ENCODE results near the gene BCDIN3D. TPM values are rescaled to one million over a fixed set of nuclear protein-coding genes. Genes with fewer than 3 reads are reported as not detected.

Gene BCDIN3D, protein sequence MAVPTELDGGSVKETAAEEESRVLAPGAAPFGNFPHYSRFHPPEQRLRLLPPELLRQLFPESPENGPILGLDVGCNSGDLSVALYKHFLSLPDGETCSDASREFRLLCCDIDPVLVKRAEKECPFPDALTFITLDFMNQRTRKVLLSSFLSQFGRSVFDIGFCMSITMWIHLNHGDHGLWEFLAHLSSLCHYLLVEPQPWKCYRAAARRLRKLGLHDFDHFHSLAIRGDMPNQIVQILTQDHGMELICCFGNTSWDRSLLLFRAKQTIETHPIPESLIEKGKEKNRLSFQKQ
- total RNA-seq: 1 to 10 TPM; 1.7 to 3.9 (median 2.4) TPM
- polyA plus RNA-seq: 1 to 10 TPM; 1.6 to 2.2 TPM
- long read RNA-seq, donor 1, partial matches to known transcripts: 0 of 6 reads
- long read RNA-seq, donor 1, other reads (novel, unspliced or antisense): 2 of 6 reads
- long read RNA-seq, donor 2, transcript BCDIN3D-201 (2 exons, 3,253 nt): major isoform, 10 of 11 reads
- long read RNA-seq, donor 2, partial matches to known transcripts: 0 of 11 reads
- long read RNA-seq, donor 2, other reads (novel, unspliced or antisense): 1 of 11 reads
- long read RNA-seq, donor 3: 0 reads

DNA sequence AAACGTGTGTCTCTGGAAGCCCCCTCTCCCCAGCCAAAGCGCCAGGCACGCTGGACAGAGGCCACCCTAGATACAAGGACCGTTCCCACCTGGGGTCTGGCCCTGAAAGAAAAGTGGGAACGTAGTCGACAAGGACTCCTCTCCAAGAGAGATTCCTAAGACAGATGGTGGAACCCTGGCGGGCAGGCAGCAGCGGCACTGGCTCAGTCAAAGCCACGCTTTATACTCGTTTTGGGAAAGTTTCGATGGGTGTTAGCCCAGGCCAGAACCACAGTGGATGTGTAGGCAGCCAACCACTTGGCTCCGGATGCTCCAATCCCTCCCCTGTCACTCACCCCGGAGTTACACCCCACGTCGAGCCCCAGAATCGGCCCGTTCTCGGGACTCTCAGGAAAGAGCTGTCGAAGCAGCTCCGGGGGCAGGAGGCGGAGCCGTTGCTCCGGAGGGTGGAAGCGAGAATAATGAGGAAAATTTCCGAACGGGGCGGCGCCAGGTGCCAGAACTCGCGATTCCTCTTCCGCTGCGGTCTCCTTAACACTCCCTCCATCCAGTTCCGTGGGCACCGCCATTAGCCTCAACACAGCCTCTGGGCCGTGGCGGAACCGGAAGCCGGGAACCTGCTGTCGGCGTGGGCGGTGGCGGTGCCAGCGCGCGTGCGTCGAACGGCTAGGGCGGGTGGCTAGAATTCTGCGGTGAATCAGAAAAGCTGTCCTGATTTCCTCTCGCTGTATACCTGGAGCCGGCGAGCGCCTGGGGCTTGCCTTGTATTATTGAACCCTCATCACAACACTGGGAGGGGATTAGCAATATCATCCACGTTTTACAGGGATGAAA, at the start of gene BCDIN3D:
Gene BCDIN3D, minus strand, starts transcription at position 588 of the 834 bp plus-strand sequence. Its CDS starts 19 bp downstream, at position 569.
- Histone ChIP-seq H3K4me1 (peaks cover 0 to 20% (median 12%) of the 10 kb centered on the region in 12 donors), H3K27me3 (peaks cover 0 to 11% (median 0%) of the 10 kb centered on the region in 9 donors), H3K4me3 (peak within 1 kb of the TSS; percentile 50 to 91 (median 66)), H3K36me3 (peaks cover 0 to 2% (median 0%) of the 10 kb centered on the region in 9 donors), H3K9me3 (no peaks in the 10 kb centered on the region), H3K27ac (peak within 1 kb of the TSS; percentile 48 to 93 (median 88))
- TF ChIP-seq, protein P1, sequence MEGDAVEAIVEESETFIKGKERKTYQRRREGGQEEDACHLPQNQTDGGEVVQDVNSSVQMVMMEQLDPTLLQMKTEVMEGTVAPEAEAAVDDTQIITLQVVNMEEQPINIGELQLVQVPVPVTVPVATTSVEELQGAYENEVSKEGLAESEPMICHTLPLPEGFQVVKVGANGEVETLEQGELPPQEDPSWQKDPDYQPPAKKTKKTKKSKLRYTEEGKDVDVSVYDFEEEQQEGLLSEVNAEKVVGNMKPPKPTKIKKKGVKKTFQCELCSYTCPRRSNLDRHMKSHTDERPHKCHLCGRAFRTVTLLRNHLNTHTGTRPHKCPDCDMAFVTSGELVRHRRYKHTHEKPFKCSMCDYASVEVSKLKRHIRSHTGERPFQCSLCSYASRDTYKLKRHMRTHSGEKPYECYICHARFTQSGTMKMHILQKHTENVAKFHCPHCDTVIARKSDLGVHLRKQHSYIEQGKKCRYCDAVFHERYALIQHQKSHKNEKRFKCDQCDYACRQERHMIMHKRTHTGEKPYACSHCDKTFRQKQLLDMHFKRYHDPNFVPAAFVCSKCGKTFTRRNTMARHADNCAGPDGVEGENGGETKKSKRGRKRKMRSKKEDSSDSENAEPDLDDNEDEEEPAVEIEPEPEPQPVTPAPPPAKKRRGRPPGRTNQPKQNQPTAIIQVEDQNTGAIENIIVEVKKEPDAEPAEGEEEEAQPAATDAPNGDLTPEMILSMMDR (IDR thresholded peaks at IDR 0.05): peak in 1 of 12 donors; percentile 4
- TF ChIP-seq POLR2A (IDR thresholded peaks at IDR 0.05): peak in 1 of 2 donors; percentile 68
- 0 to 1% (median 1%) methylated on average over 38 to 55 of the region's 55 CpGs for WGBS, 4 donors
- ATAC-seq (peak; percentile 96 to 98 (median 97)), DNase-seq (peak; percentile 91 to 96 (median 94))
- intact Hi-C loops (cut with DNase I): loop anchor here in 3 of 10 donors (2.0 to 10.0 kb wide), 3 partner anchors 66 to 218 kb away; partner anchors contain the start of gene PRPF40B (in 1 of the 3)

DNA sequence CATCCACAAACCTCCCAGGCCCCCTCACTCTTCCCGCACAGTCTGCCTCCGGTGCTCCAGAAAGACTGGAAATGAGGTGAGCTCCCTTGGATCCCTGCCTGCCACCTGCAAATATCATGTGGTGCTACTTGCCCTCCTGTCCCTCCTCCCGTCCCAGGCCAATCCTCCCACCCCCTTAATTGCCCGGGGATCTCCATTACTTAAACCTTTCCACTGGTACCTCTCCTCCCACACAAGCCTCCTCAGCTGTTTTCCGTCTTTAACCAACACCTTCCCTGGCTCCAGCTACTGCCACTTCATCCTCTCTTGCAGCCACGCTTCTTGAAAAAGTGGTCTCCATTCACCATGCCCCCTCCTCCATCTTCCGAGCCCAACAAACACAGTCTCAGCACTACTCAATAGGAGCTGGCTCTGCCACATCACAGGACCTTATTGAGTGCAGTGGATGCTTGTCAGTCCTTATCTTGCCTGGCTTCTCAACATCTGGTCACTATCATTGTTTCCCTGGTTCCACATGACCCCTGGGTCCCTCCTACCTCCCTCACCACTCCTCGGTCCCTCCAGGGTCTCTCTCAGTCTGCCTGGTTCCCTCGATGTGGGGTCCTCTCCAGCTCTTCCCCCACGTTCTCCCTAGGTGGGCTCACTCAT, 49.3 kb upstream of the BCDIN3D start:
- Histone ChIP-seq H3K27ac (no peak overlapping the region), H3K36me3 (no peaks in the 10 kb centered on the region), H3K27me3 (no peaks in the 10 kb centered on the region), H3K4me1 (no peaks in the 10 kb centered on the region), H3K9me3 (no peaks in the 10 kb centered on the region), H3K4me3 (no peak overlapping the region)
- TF ChIP-seq, protein P1 (IDR thresholded peaks at IDR 0.05): no peak
- TF ChIP-seq POLR2A (IDR thresholded peaks at IDR 0.05): no peak
- intact Hi-C loops (cut with DNase I): no loop called here
- ATAC-seq (no peak), DNase-seq (peak in 2 of 5 donors; percentile 10 to 28)
- 57 to 66% (median 60%) methylated on average over 10 of the region's 10 CpGs for WGBS, 4 donors

DNA sequence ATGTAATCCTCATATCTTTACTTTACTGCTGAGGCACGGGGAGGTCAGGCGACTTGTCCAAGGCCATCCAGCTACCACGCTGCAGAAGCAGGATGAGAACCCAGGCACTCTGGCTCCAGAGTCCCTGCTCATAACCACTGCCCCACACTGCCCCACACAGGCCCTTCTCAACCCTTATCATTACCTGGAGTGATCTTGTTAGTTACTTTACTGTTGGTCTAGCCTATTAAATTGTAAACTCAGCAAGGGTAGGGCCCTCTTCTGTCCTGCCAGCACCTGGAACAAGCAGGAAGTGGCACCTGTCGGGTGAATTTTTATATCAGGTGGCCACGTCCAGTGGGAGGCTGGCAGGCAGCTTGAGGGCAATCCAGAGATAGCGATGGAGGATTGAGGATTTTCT, 48.6 kb upstream of the BCDIN3D start:
- intact Hi-C loops (cut with DNase I): no loop called here
- Histone ChIP-seq H3K36me3 (no peaks in the 10 kb centered on the region), H3K27ac (no peak overlapping the region), H3K4me3 (no peak overlapping the region), H3K27me3 (peaks cover 0 to 4% (median 0%) of the 10 kb centered on the region in 9 donors), H3K9me3 (no peaks in the 10 kb centered on the region), H3K4me1 (no peaks in the 10 kb centered on the region)
- TF ChIP-seq POLR2A (IDR thresholded peaks at IDR 0.05): no peak
- TF ChIP-seq, protein P1 (IDR thresholded peaks at IDR 0.05): no peak
- WGBS, 4 donors: 74 to 87% (median 79%) methylated on average over 6 of the region's 6 CpGs
- ATAC-seq (no peak), DNase-seq (peak in 2 of 5 donors; percentile 13 to 22)

All from heart left ventricle (tissue), 16 donors.